Lung (tissue), 12 donors: ENCODE results near the gene OGFOD3. TPM values are rescaled to one million over a fixed set of nuclear protein-coding genes. Genes with fewer than 3 reads are reported as not detected.

ENCODE experiments used
- ATAC-seq: fragments of 200-7000 bp; cut with Tn5 transposase; one replicate; pipeline ENCODE4 v1.9.1; 2020; ENCODE audit warnings: moderate number of reproducible peaks; ENCODE audit not compliant: insufficient read depth, low FRiP score
- DNase-seq, 3 donors: peaks; one replicate each; pipeline ENCODE4 v3.0.0-alpha.2; 2013 to 2017
- H3K27ac ChIP-seq, 2 donors: one replicate each; pipeline ENCODE4 v1.5.1; 2013; ENCODE audit warnings: mild to moderate bottlenecking in 2 of 2, moderate library complexity in 2 of 2, control low read depth in 1 of 2, inconsistent platforms in 1 of 2, low read depth in 1 of 2, low read length in 1 of 2
- H3K27me3 ChIP-seq, 3 donors: one replicate each; pipeline ENCODE4 v1.5.1; 2013; ENCODE audit warnings: low read length in 2 of 3; ENCODE audit not compliant: control insufficient read depth in 3 of 3, insufficient read depth in 3 of 3
- H3K36me3 ChIP-seq, 4 donors: one replicate each; pipeline ENCODE4 v1.5.1; 2013; ENCODE audit warnings: low read length in 4 of 4, mild to moderate bottlenecking in 1 of 4, moderate library complexity in 1 of 4; ENCODE audit not compliant: control insufficient read depth in 4 of 4, insufficient read depth in 4 of 4
- H3K4me1 ChIP-seq, 5 donors: one replicate each; pipeline ENCODE4 v1.5.1; 2013; ENCODE audit warnings: low read length in 5 of 5, mild to moderate bottlenecking in 2 of 5, moderate library complexity in 1 of 5; ENCODE audit not compliant: control insufficient read depth in 5 of 5, insufficient read depth in 5 of 5
- H3K4me3 ChIP-seq: one replicate; pipeline ENCODE4 v1.5.1; 2013; ENCODE audit warnings: mild to moderate bottlenecking, control low read depth, moderate library complexity
- H3K9ac ChIP-seq, 2 donors: one replicate each; pipeline ENCODE4 v1.5.1; 2013; ENCODE audit warnings: low read length in 2 of 2, control low read depth in 1 of 2; ENCODE audit not compliant: insufficient read depth in 1 of 2
- H3K9me3 ChIP-seq, 4 donors: one replicate each; pipeline ENCODE4 v1.5.1; 2013; ENCODE audit warnings: low read length in 3 of 4, mild to moderate bottlenecking in 1 of 4, moderate library complexity in 1 of 4; ENCODE audit not compliant: control insufficient read depth in 4 of 4, insufficient read depth in 3 of 4
- WGBS, 2 donors: extraction: QIAGEN DNeasy Blood & Tissue Kit; methylation state at CpG; one replicate each; pipeline ENCODE4 v1.1.7; 2013; 5-methylcytosine and 5-hydroxymethylcytosine counted together
- polyA plus RNA-seq, 2 donors: library from polyadenylated mRNA; stranded (reverse); fragments of 200-250 nt; gene quantifications; one replicate each; pipeline ENCODE4 v1.2.1, GENCODE V29; 2013
- total RNA-seq, 2 donors: library from RNA; depleted of rRNA in 1 of 2; stranded (reverse); fragments of >200 nt in 1 of 2; gene quantifications; one replicate each; pipeline ENCODE4 v1.2.1, GENCODE V29; 2014 to 2021
- TF ChIP-seq, protein P1 (sequence below): IDR thresholded peaks from 2 replicates; pipeline ENCODE4 v1.5.1; 2012; ENCODE audit warnings: mild to moderate bottlenecking; ENCODE audit errors: control extremely low read depth, extremely low read depth
- donor health status: control.
- donor health status: control.
- donor health status: Bipolar disorder and iron deficiency.
- donor health status: healthy.
- donor health status: DM: yes; HTN: yes; CAD: no.

The OGFOD3 gene
- total and polyA plus RNA-seq, 4 donors, result 20.6 to 41.6 (median 29.8) TPM

DNA sequence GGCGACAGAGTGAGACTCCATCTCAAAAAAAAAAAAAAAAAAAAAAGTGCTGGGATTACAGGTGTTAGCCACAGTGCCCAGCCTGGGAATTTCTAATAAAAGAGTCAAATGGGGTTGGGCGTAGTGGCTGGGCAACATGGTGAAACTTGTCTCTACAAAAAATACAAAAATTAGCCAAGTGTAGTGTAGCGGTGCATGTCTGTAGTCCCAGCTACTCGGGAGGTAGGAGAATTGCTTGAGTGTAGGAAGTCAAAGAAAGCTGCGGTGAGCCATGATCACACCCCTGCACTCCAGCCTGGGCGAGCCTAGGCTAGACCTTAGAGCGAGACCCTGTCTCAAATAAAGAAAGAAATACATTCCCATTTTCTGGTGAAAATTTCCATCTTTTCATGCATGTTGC, 49.2 kb downstream of the OGFOD3 start:
- Histone ChIP-seq H3K4me3 (no peak overlapping the region), H3K36me3 (no peaks in the 10 kb centered on the region), H3K9me3 (peaks cover 0 to 3% (median 0%) of the 10 kb centered on the region in 4 donors), H3K4me1 (peaks cover 0 to 18% (median 8%) of the 10 kb centered on the region in 5 donors), H3K27ac (no peak overlapping the region), H3K27me3 (peaks cover 16 to 32% (median 31%) of the 10 kb centered on the region in 3 donors), H3K9ac (no peak overlapping the region)
- 88 to 91% methylated on average over 6 of the region's 7 CpGs for WGBS, 2 donors
- TF ChIP-seq, protein P1, sequence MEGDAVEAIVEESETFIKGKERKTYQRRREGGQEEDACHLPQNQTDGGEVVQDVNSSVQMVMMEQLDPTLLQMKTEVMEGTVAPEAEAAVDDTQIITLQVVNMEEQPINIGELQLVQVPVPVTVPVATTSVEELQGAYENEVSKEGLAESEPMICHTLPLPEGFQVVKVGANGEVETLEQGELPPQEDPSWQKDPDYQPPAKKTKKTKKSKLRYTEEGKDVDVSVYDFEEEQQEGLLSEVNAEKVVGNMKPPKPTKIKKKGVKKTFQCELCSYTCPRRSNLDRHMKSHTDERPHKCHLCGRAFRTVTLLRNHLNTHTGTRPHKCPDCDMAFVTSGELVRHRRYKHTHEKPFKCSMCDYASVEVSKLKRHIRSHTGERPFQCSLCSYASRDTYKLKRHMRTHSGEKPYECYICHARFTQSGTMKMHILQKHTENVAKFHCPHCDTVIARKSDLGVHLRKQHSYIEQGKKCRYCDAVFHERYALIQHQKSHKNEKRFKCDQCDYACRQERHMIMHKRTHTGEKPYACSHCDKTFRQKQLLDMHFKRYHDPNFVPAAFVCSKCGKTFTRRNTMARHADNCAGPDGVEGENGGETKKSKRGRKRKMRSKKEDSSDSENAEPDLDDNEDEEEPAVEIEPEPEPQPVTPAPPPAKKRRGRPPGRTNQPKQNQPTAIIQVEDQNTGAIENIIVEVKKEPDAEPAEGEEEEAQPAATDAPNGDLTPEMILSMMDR, result no peak
- no peak for ATAC-seq
- DNase-seq, result no peak

GRCh38 chr17:82367724-82368524, 50.5 kb downstream of the OGFOD3 start:
- Histone ChIP-seq H3K36me3 (no peaks in the 10 kb centered on the region), H3K4me3 (no peak overlapping the region), H3K9ac (no peak overlapping the region), H3K27me3 (peaks cover 10 to 24% (median 21%) of the 10 kb centered on the region in 3 donors), H3K9me3 (peaks cover 0 to 3% (median 0%) of the 10 kb centered on the region in 4 donors), H3K4me1 (peaks cover 0 to 18% (median 8%) of the 10 kb centered on the region in 5 donors), H3K27ac (no peak overlapping the region)
- TF ChIP-seq, protein P1, result no peak
- DNase-seq, result no peak
- WGBS, 2 donors, result 85 to 86% methylated on average over 14 of the region's 14 CpGs
- no peak for ATAC-seq

GRCh38 chr17:82366749-82367148, 51.6 kb downstream of the OGFOD3 start:
- DNase-seq, result no peak
- WGBS, 2 donors, result 86 to 95% methylated on average over 7 of the region's 7 CpGs
- peaks cover 0 to 8% (median 5%) of the 10 kb centered on the region in 5 donors for H3K4me1 ChIP-seq
- peaks cover 6 to 14% (median 13%) of the 10 kb centered on the region in 3 donors for H3K27me3 ChIP-seq
- no peaks in the 10 kb centered on the region for H3K36me3 ChIP-seq
- peaks cover 0 to 2% (median 0%) of the 10 kb centered on the region in 4 donors for H3K9me3 ChIP-seq
- no peak overlapping the region for H3K9ac ChIP-seq
- H3K4me3 ChIP-seq, result no peak overlapping the region
- no peak for ATAC-seq
- H3K27ac ChIP-seq, result no peak overlapping the region
- TF ChIP-seq, protein P1, result no peak
